Neural cell (in vitro differentiated cells): ENCODE results near the gene SELENOO. TPM values are rescaled to one million over a fixed set of nuclear protein-coding genes. Genes with fewer than 3 reads are reported as not detected.

Source experiments
- H2AFZ ChIP-seq: fragments of 200-600, 300-800 bp; sonication (generic), shearing (Covaris generic); 2 replicates; pipeline ENCODE4 v1.6.0; 2014; ENCODE audit warnings: low read depth, mild to moderate bottlenecking, antibody characterized with exemption, low read length, moderate library complexity
- H3F3A ChIP-seq: fragments of 200-600 bp; shearing (Covaris generic); 2 replicates; pipeline ENCODE4 v1.6.1; 2016; ENCODE audit warnings: mild to moderate bottlenecking, moderate library complexity, mixed read lengths, antibody characterized with exemption, low read length; ENCODE audit not compliant: insufficient read depth, poor library complexity, severe bottlenecking
- H3K27ac ChIP-seq: fragments of 200-600, 300-800 bp; sonication (generic), shearing (Covaris generic); 2 replicates; pipeline ENCODE4 v1.5.1; 2014; ENCODE audit warnings: mild to moderate bottlenecking, low read length, moderate library complexity
- H3K27me3 ChIP-seq: fragments of 300-800, 200-600 bp; sonication (generic), shearing (Covaris generic); 2 replicates; pipeline ENCODE4 v1.6.0; 2014; ENCODE audit warnings: mild to moderate bottlenecking, low read depth, low read length, moderate library complexity; ENCODE audit not compliant: insufficient read depth
- H3K36me3 ChIP-seq: fragments of 300-800, 200-600 bp; sonication (generic), shearing (Covaris generic); 2 replicates; pipeline ENCODE4 v1.5.1; 2014; ENCODE audit warnings: mild to moderate bottlenecking, antibody characterized with exemption, low read length, moderate library complexity; ENCODE audit not compliant: insufficient read depth
- H3K4me2 ChIP-seq: fragments of 300-800, 200-600 bp; sonication (generic), shearing (Covaris generic); 2 replicates; pipeline ENCODE4 v1.6.0; 2014; ENCODE audit warnings: mild to moderate bottlenecking, low read length
- H3K4me3 ChIP-seq: fragments of 300-800, 200-600 bp; sonication (generic), shearing (Covaris generic); 2 replicates; pipeline ENCODE4 v1.5.1; 2014; ENCODE audit warnings: mild to moderate bottlenecking, low read length, moderate library complexity
- H3K79me2 ChIP-seq: fragments of 200-600 bp; shearing (Covaris generic); replicated peaks from 2 replicates; pipeline ENCODE4 v1.6.0; 2014; ENCODE audit warnings: mild to moderate bottlenecking, low read length, moderate library complexity; ENCODE audit not compliant: insufficient read depth
- H3K9ac ChIP-seq: fragments of 300-800, 200-600 bp; sonication (generic), shearing (Covaris generic); 2 replicates; pipeline ENCODE4 v1.6.1; 2016; ENCODE audit warnings: mild to moderate bottlenecking, low read length, mixed read lengths
- H3K9me2 ChIP-seq: fragments of 200-600 bp; shearing (Covaris generic); 2 replicates; pipeline ENCODE4 v1.6.1; 2016; ENCODE audit warnings: mild to moderate bottlenecking, low read length, mixed read lengths; ENCODE audit not compliant: insufficient read depth
- H3K9me3 ChIP-seq: fragments of 200-600, 300-800 bp; sonication (generic), shearing (Covaris generic); 2 replicates; pipeline ENCODE4 v1.6.1; 2016; ENCODE audit warnings: mild to moderate bottlenecking, mixed run types, low read length, moderate library complexity, mixed read lengths
- H4K20me1 ChIP-seq: fragments of 200-600 bp; shearing (Covaris generic); 2 replicates; pipeline ENCODE4 v1.6.1; 2016; ENCODE audit warnings: mild to moderate bottlenecking, mixed run types; ENCODE audit not compliant: insufficient read depth
- CTCF ChIP-seq: fragments of 450-650 bp; IDR thresholded peaks from 2 replicates; pipeline ENCODE4 v1.5.1; 2014; ENCODE audit warnings: antibody characterized with exemption, mild to moderate bottlenecking, moderate library complexity; ENCODE audit not compliant: poor library complexity, severe bottlenecking
- EP300 ChIP-seq: fragments of 450-650 bp; conservative IDR thresholded peaks from 2 replicates; pipeline ENCODE4 v1.6.1; 2014; ENCODE audit warnings: antibody characterized with exemption, mild to moderate bottlenecking, moderate library complexity; ENCODE audit not compliant: poor library complexity, severe bottlenecking
- EZH2 ChIP-seq: fragments of 200-600, 300-800 bp; shearing (Covaris generic), sonication (generic); IDR thresholded peaks from 2 replicates; pipeline ENCODE4 v1.6.1; 2014; ENCODE audit warnings: antibody characterized with exemption, low read length, borderline replicate concordance, mild to moderate bottlenecking; ENCODE audit not compliant: insufficient read depth, poor library complexity, severe bottlenecking
- MXI1 ChIP-seq: fragments of 450-650 bp; conservative IDR thresholded peaks from 2 replicates; pipeline ENCODE4 v1.6.1; 2014; ENCODE audit warnings: antibody characterized with exemption, mild to moderate bottlenecking; ENCODE audit not compliant: poor library complexity, severe bottlenecking
- POLR2AphosphoS5 ChIP-seq: IDR thresholded peaks from 2 replicates; pipeline ENCODE4 v1.6.1; 2012
- RAD21 ChIP-seq: fragments of 450-650 bp; conservative IDR thresholded peaks from 2 replicates; pipeline ENCODE4 v1.6.1; 2014; ENCODE audit warnings: antibody characterized with exemption, mild to moderate bottlenecking, moderate library complexity
- REST ChIP-seq: IDR thresholded peaks from 2 replicates; pipeline ENCODE4 v1.6.1; 2012; ENCODE audit warnings: borderline replicate concordance
- SMC3 ChIP-seq: fragments of 450-650 bp; conservative IDR thresholded peaks from 2 replicates; pipeline ENCODE4 v1.6.1; 2014; ENCODE audit warnings: antibody characterized with exemption, mild to moderate bottlenecking, moderate library complexity; ENCODE audit not compliant: poor library complexity
- TAF1 ChIP-seq: IDR thresholded peaks from 2 replicates; pipeline ENCODE4 v1.6.1; 2012; ENCODE audit warnings: low read depth
- polyA plus RNA-seq: library from polyadenylated mRNA; depleted of rRNA; stranded (reverse); fragments of >200 nt; gene quantifications from 2 replicates; pipeline ENCODE4 v1.2.3, GENCODE V29; 2014

SELENOO gene
- polyA plus RNA-seq, 1 donor from 2014 or later, result 42.0 TPM

- no peaks in the 10 kb centered on the region for H3K9me3 ChIP-seq
- H3K27me3 ChIP-seq, result no peaks in the 10 kb centered on the region
- H3K36me3 ChIP-seq, result no peaks in the 10 kb centered on the region
- H3K79me2 ChIP-seq, result peaks cover 2% of the 10 kb centered on the region
- H3K27ac ChIP-seq, result no peak overlapping the region
- no peak overlapping the region for H3K4me2 ChIP-seq
- no peak for TF ChIP-seq REST
- no peak for TF ChIP-seq SMC3
- TF ChIP-seq RAD21, result no peak
- no peak for TF ChIP-seq MXI1
- TF ChIP-seq EP300, result no peak
- TF ChIP-seq CTCF, result no peak
- TF ChIP-seq EZH2, result no peak
- TF ChIP-seq POLR2AphosphoS5, result no peak
- TF ChIP-seq TAF1, result no peak
- no peaks in the 10 kb centered on the region for H4K20me1 ChIP-seq
- no peak overlapping the region for H2AFZ ChIP-seq
- no peak overlapping the region for H3K4me3 ChIP-seq
- no peaks in the 10 kb centered on the region for H3F3A ChIP-seq
- no peaks in the 10 kb centered on the region for H3K9me2 ChIP-seq
- H3K9ac ChIP-seq, result no peak overlapping the region
These were observed 10.4 kb upstream of the SELENOO start for GRCh38 chr22:50190182-50190940.

- Histone ChIP-seq H3K9ac (no peak overlapping the region), H4K20me1 (no peaks in the 10 kb centered on the region), H3K9me2 (no peaks in the 10 kb centered on the region), H2AFZ (no peak overlapping the region), H3K36me3 (no peaks in the 10 kb centered on the region), H3K27me3 (no peaks in the 10 kb centered on the region), H3K27ac (no peak overlapping the region), H3K4me3 (no peak overlapping the region), H3K4me2 (no peak overlapping the region), H3K79me2 (peaks cover 2% of the 10 kb centered on the region), H3F3A (no peaks in the 10 kb centered on the region), H3K9me3 (no peaks in the 10 kb centered on the region)
- TF ChIP-seq EP300 (no peak), POLR2AphosphoS5 (no peak), CTCF (no peak), SMC3 (no peak), TAF1 (no peak), EZH2 (no peak), REST (no peak), MXI1 (no peak), RAD21 (no peak)
These were observed 9.7 kb upstream of the SELENOO start for GRCh38 chr22:50190941-50191741.
